OCI-LY1 (cell line): ENCODE data around the gene NAA80.
"Not testable (repeated sequence)": the region's sequence is repeated elsewhere in the genome, so short reads cannot be mapped to it uniquely, and the experiment has no call there.

Experiments used
- CTCF ChIP-seq: fragments of 200-600 bp; sonication (generic), shearing (Covaris generic); IDR thresholded peaks from 2 replicates; pipeline ENCODE4 v1.5.1; 2017; ENCODE audit warnings: mild to moderate bottlenecking, antibody characterized with exemption, low read length, moderate library complexity, mixed read lengths
- EZH2 ChIP-seq: fragments of 200-600 bp; sonication (generic), shearing (Covaris generic); IDR thresholded peaks from 2 replicates; pipeline ENCODE4 v1.8.0; 2017; ENCODE audit warnings: borderline replicate concordance, mixed run types, mild to moderate bottlenecking, antibody characterized with exemption, low read length, moderate library complexity, mixed read lengths

DNA sequence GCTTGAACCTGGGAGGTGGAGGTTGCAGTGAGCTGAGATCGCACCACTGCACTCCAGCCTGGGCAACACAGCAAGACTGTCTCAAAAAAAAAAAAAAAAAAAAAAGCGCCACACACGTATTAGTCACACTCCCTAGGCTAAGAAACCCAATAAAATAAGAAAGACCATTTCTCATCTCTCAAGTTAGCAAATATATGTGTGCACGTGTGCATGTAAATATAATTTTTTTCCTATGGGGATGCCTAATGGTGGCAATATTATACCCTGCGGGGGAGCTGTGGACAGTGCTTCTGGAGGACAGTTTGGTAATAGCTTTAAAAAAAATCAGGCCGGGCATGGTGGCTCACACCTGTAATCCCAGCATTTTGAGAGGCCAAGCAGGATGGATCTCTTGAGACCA, 15.1 kb downstream of the NAA80 start:
- TF ChIP-seq EZH2, CTCF: not testable (repeated sequence)
